K562 (cell line): ENCODE measurements around the gene CSTB. TPM values are rescaled to one million over a fixed set of nuclear protein-coding genes. Genes with fewer than 3 reads are reported as not detected.

Experiments used
- ATAC-seq: fragments of 200-7000 bp; cut with Tn5 transposase; 3 replicates; pipeline ENCODE4 v1.9.1; 2020; ENCODE audit warnings: moderate library complexity
- BruUV-seq: library from RNA; stranded (reverse); fragments of 400-500 nt; replicated peaks from 2 replicates; lab custom pipeline; 2021; lab: Mats Ljungman, UMichigan
- CTCF ChIA-PET: fragments of 300-600 bp; formaldehyde crosslinking; extraction: SDS; loops from one replicate; lab custom pipeline; 2021; ENCODE audit warnings: low intra/inter-chr PET ratio; lab: Yijun Ruan, JAX
- POLR2A ChIA-PET: fragments of 300-600, 350-650 bp; sonication (Branson Sonifier 250); formaldehyde crosslinking; extraction: SDS; loops from one replicate; lab custom pipeline; 2021; ENCODE audit warnings: antibody characterized with exemption, inconsistent platforms; lab: Yijun Ruan, JAX
- DNase-seq, 4 experiments: peaks; one replicate each; pipeline versions ENCODE4 v3.0.0 to v3.0.0-alpha.2; 2011 to 2018; ENCODE audit warnings: low spot score in 3 of 4, mixed read lengths in 3 of 4; ENCODE audit errors: extremely low read depth in 1 of 4
- FAIRE-seq: peaks from 2 replicates; lab custom pipeline; 2011; peaks lifted over from hg19 to GRCh38; lab: Jason Lieb, UNC
- H2AFZ ChIP-seq: 2 replicates; pipeline ENCODE4 v1.6.0; 2011; ENCODE audit warnings: low read depth, low read length, control low read depth, inconsistent platforms
- H3K27ac ChIP-seq: fragments of 200-600 bp; 3 replicates; pipeline ENCODE4 v1.8.0; 2011; ENCODE audit warnings: low read depth, mild to moderate bottlenecking, control low read depth, inconsistent platforms, low read length, moderate library complexity, mixed read lengths; ENCODE audit errors: extremely low read depth
- H3K27me3 ChIP-seq, 2 experiments: fragments of 300-600 bp in 1 of 2; 2 replicates in 1 of 2; 3 replicates in 1 of 2; pipeline versions ENCODE4 v1.6.0 to v1.8.0; 2011; ENCODE audit warnings: inconsistent platforms in 2 of 2, low read length in 2 of 2, mild to moderate bottlenecking in 1 of 2, mixed read lengths in 1 of 2, moderate library complexity in 1 of 2; ENCODE audit not compliant: control insufficient read depth in 2 of 2, insufficient read depth in 2 of 2
- H3K36me3 ChIP-seq: fragments of 300-600 bp; 3 replicates; pipeline ENCODE4 v1.8.0; 2011; ENCODE audit warnings: mild to moderate bottlenecking, low read length, inconsistent platforms; ENCODE audit not compliant: control insufficient read depth, insufficient read depth
- H3K4me1 ChIP-seq, 2 experiments: fragments of 200-600 bp in 1 of 2; replicated peaks in 1 of 2; 2 replicates in 1 of 2; 3 replicates in 1 of 2; pipeline versions ENCODE4 v1.5.1 to v1.8.0; 2011; ENCODE audit warnings: inconsistent platforms in 2 of 2, low read length in 2 of 2, mild to moderate bottlenecking in 1 of 2, mixed read lengths in 1 of 2, moderate library complexity in 1 of 2; ENCODE audit not compliant: control insufficient read depth in 2 of 2, insufficient read depth in 2 of 2
- H3K4me2 ChIP-seq: 2 replicates; pipeline ENCODE4 v1.6.1; 2011; ENCODE audit warnings: low read length, control low read depth, inconsistent platforms, mixed read lengths; ENCODE audit not compliant: insufficient read depth
- H3K4me3 ChIP-seq: fragments of 200-600 bp; sonication (generic), shearing (Covaris generic); 2 replicates; pipeline ENCODE4 v1.5.1; 2016; ENCODE audit warnings: control low read depth, inconsistent platforms
- H3K79me2 ChIP-seq: fragments of 200-600 bp; 3 replicates; pipeline ENCODE4 v1.8.0; 2011; ENCODE audit warnings: low read length, inconsistent platforms; ENCODE audit not compliant: control insufficient read depth, insufficient read depth
- H3K9ac ChIP-seq, 2 experiments: 2 replicates each; pipeline versions ENCODE4 v1.6.0 to v1.6.1; 2011; ENCODE audit warnings: low read depth in 2 of 2, low read length in 2 of 2, control low read depth in 1 of 2, inconsistent platforms in 1 of 2, mild to moderate bottlenecking in 1 of 2, mixed read lengths in 1 of 2; ENCODE audit not compliant: insufficient read depth in 1 of 2
- H3K9me1 ChIP-seq: one replicate; pipeline ENCODE4 v1.6.0; 2011; ENCODE audit warnings: inconsistent platforms, mild to moderate bottlenecking, low read length, moderate library complexity; ENCODE audit not compliant: control insufficient read depth, insufficient read depth
- H3K9me3 ChIP-seq: replicated peaks from 2 replicates; pipeline ENCODE4 v1.5.1; 2011; ENCODE audit warnings: low read depth, low read length, inconsistent platforms; ENCODE audit not compliant: control insufficient read depth, insufficient read depth
- H4K20me1 ChIP-seq: replicated peaks from 2 replicates; pipeline ENCODE4 v1.6.1; 2011; ENCODE audit warnings: low read length, inconsistent platforms, mixed read lengths; ENCODE audit not compliant: control insufficient read depth, insufficient read depth
- ETV6 ChIP-seq, 3 experiments: fragments of 150-350 bp in 1 of 3; sonication (generic) in 1 of 3; formaldehyde crosslinking in 1 of 3; IDR thresholded peaks; 2 replicates each; pipeline versions ENCODE4 v1.6.1 to v1.8.0; 2014 to 2022; ENCODE audit warnings: borderline replicate concordance in 2 of 3, low read depth in 2 of 3, antibody characterized with exemption in 1 of 3, low read length in 1 of 3, mild to moderate bottlenecking in 1 of 3, missing genetic modification reagents in 1 of 3
- MAFK ChIP-seq: IDR thresholded peaks from 2 replicates; pipeline ENCODE4 v1.6.1; 2011; ENCODE audit warnings: low read length, improper control_type of control experiment
- NUFIP1 ChIP-seq: fragments of 450-650 bp; IDR thresholded peaks from 2 replicates; pipeline ENCODE4 v1.6.1; 2018; ENCODE audit not compliant: partially characterized antibody
- SMARCC2 ChIP-seq: fragments of 450-650 bp; IDR thresholded peaks from 2 replicates; pipeline ENCODE4 v1.6.1; 2017; ENCODE audit warnings: antibody characterized with exemption, moderate library complexity, mild to moderate bottlenecking, low read depth
- SRSF7 ChIP-seq: fragments of 200-400 bp; formaldehyde crosslinking; optimal IDR thresholded peaks from 2 replicates; pipeline ENCODE3; 2017; ENCODE audit warnings: mild to moderate bottlenecking, low read depth, low read length
- SUPT5H ChIP-seq: fragments of 450-650 bp; IDR thresholded peaks from 2 replicates; pipeline ENCODE4 v1.6.1; 2016
- ZFP30 ChIP-seq: fragments of 250-450 bp; sonication (Bioruptor Pico); IDR thresholded peaks from 2 replicates; pipeline ENCODE4 v1.8.0; 2022; ENCODE audit warnings: moderate library complexity, mild to moderate bottlenecking, inconsistent platforms, borderline replicate concordance
- ZKSCAN1 ChIP-seq: fragments of 150-350 bp; IDR thresholded peaks from 2 replicates; pipeline ENCODE4 v1.6.1; 2016; ENCODE audit warnings: low read depth, low read length
- WGBS: fragments of 100-300 bp; shearing (Covaris generic); methylation state at CpG from one replicate; pipeline ENCODE4 v1.1.6; 2016; ENCODE audit warnings: low coverage, mixed read lengths; ENCODE audit not compliant: insufficient coverage; ENCODE audit errors: missing lambda C conversion rate; 5-methylcytosine and 5-hydroxymethylcytosine counted together
- in situ Hi-C: fragments of 300-500 bp; cut with MboI; formaldehyde crosslinking; loops from 4 replicates; pipeline ENCODE4 v1.15.0; 2018; ENCODE audit warnings: inconsistent platforms, mixed read lengths
- intact Hi-C: fragments of 100-400 bp; cut with micrococcal nuclease; formaldehyde crosslinking; loops from 2 replicates; pipeline ENCODE4 v1.14.2; 2022
- polyA plus RNA-seq, 8 experiments: library from polyadenylated mRNA; depleted of rRNA in 4 of 8; stranded (reverse) in 5 of 8; unstranded in 3 of 8; fragments of >200 nt; fragmentation: Nextera tagmentation in 2 of 8; fragmentation: Illumina TruSeq in 1 of 8; extraction: Ambion mirVana in 2 of 8; extraction: Trizol in 1 of 8; gene quantifications; 2 replicates each; pipeline versions ENCODE4 v1.2.1 to v1.2.3, GENCODE V29; 2011 to 2014; ENCODE audit warnings: inconsistent platforms in 1 of 8, missing spikeins in 1 of 8
- total RNA-seq, 7 experiments: library from RNA; depleted of rRNA in 6 of 7; stranded (reverse); fragments of >200 nt in 6 of 7; fragmentation: Illumina TruSeq in 2 of 7; extraction: Trizol in 2 of 7; gene quantifications; 2 replicates each; pipeline versions ENCODE4 v1.2.1 to v1.2.3, GENCODE V29; 2011 to 2021; ENCODE audit warnings: low replicate concordance in 1 of 7
- TF ChIP-seq, protein P1 (sequence below), 2 experiments: fragments of 450-650 bp in 1 of 2; sonication (generic) in 1 of 2; formaldehyde crosslinking; conservative IDR thresholded peaks; 2 replicates each; pipeline versions ENCODE4 v1.4.0 to v1.8.1; 2020 to 2022; ENCODE audit warnings: mild to moderate bottlenecking in 1 of 2, missing genetic modification reagents in 1 of 2
- TF ChIP-seq, protein P2 (sequence below): fragments of 450-650 bp; formaldehyde crosslinking; IDR thresholded peaks from 2 replicates; pipeline ENCODE4 v1.4.0; 2022; ENCODE audit warnings: missing genetic modification characterization

Gene CSTB
- total and polyA plus RNA-seq, 9 of the 15 experiments (the other 6 are each of a cell fraction or from before 2014, with no cell fraction given), result 12.4 to 65.0 (median 31.7) TPM

DNA sequence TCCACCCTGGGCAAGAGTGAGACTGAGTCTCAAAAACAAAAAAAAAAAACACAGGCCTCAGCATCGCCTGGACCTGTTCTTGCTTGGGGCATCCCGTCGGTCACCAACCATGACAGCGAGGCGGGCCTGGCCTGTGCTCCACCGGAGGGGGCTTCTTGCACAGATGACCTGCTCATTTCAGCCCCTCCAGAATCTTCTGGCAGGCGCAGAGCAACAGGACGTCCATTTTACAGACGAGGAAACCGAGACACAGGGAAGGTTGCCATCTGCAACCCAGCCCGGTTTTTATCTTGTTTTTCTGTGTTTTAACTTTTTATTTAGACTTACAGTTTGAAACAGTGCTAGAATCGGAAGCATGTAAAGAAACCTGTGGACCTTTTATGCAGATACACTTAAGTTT lies 918 bp downstream of the CSTB start:
- intact Hi-C loops, result no loop called here
- no peak for ATAC-seq
- Histone ChIP-seq H3K4me1 (peaks cover 23 to 69% of the 10 kb centered on the region in 2 experiments), H3K9me3 (no peaks in the 10 kb centered on the region), H3K4me3 (peak overlapping the region; percentile 88), H3K4me2 (peak overlapping the region; percentile 87), H3K9me1 (peaks cover 2% of the 10 kb centered on the region), H2AFZ (no peak overlapping the region), H3K9ac (peak overlapping the region; percentile 75 to 91), H3K27ac (no peak overlapping the region), H3K79me2 (peaks cover 18% of the 10 kb centered on the region), H4K20me1 (no peaks in the 10 kb centered on the region)
- no peak for DNase-seq
- CTCF ChIA-PET, result no interaction called here
- in situ Hi-C loops, result loop anchor here (25.0 kb wide), 1 partner anchor 362 kb away; the partner anchor contains the start of gene GATD3
- TF ChIP-seq MAFK (no peak), NUFIP1 (no peak)
- TF ChIP-seq, protein P1, sequence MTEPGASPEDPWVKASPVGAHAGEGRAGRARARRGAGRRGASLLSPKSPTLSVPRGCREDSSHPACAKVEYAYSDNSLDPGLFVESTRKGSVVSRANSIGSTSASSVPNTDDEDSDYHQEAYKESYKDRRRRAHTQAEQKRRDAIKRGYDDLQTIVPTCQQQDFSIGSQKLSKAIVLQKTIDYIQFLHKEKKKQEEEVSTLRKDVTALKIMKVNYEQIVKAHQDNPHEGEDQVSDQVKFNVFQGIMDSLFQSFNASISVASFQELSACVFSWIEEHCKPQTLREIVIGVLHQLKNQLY (CRISPR knock-in tag; conservative IDR thresholded peaks at IDR 0.05), result 0 out of 4 replicates have a peak, but pooled peaks of 1 of the 2 experiments have one; percentile 55
- TF ChIP-seq, all 486 proteins: peak for 1
- no TSS peak for BruUV-seq
- Histone ChIP-seq H3K36me3 (peaks cover 25% of the 10 kb centered on the region), H3K27me3 (no peaks in the 10 kb centered on the region)
- FAIRE-seq, result no peak
- POLR2A ChIA-PET, result no interaction called here
- 75% methylated on average over 12 of the region's 12 CpGs for WGBS

DNA sequence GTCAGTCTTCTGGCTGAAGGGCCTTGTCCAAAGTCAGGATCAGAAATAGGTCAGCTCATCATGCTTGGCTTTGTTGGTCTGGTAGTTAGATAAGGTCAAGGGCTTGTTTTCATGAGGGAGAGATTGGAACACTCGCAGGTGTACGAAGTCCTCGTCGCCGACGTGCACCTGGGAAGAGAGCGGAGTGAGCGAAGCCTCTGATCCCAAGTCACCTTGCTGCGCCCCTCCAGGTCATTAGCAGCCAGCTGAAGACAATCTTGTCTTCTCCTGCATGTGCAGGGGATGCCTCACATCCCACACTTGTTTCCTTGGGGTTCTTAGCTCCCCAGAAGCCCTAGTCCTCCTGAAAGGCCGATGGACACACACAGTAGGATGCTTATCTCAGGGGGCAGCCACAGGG lies 1.9 kb downstream of the CSTB start:
- CTCF ChIA-PET, result no interaction called here

More for the DNA sequence above, 1.9 kb downstream of the CSTB start:
- in situ Hi-C loops (no loop called here), intact Hi-C loops (no loop called here)
- H3K9ac ChIP-seq, result peak overlapping the region in 1 of 2 experiments; percentile 49; a peak in 1 of 4 replicates
- H3K36me3 ChIP-seq, result peaks cover 25% of the 10 kb centered on the region
- TF ChIP-seq ETV6 (IDR thresholded peaks at IDR 0.05; ENCODE audit: borderline replicate concordance in 1 of 2, low read depth in 2 of 2, low read length in 1 of 2), result no peak
- no peak for TF ChIP-seq ETV6 (CRISPR knock-in tag; IDR thresholded peaks at IDR 0.05; ENCODE audit: borderline replicate concordance)
- TF ChIP-seq SMARCC2, result no peak
- TF ChIP-seq SRSF7, result no peak
- peak; percentile 60; the same call in 1 of the 2 replicates for TF ChIP-seq ZKSCAN1
- TF ChIP-seq, protein P2, sequence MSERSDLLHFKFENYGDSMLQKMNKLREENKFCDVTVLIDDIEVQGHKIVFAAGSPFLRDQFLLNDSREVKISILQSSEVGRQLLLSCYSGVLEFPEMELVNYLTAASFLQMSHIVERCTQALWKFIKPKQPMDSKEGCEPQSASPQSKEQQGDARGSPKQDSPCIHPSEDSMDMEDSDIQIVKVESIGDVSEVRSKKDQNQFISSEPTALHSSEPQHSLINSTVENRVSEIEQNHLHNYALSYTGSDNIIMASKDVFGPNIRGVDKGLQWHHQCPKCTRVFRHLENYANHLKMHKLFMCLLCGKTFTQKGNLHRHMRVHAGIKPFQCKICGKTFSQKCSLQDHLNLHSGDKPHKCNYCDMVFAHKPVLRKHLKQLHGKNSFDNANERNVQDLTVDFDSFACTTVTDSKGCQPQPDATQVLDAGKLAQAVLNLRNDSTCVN (CRISPR knock-in tag), result no peak
- TF ChIP-seq SUPT5H, result no peak
- TF ChIP-seq ZFP30, result no peak
- ATAC-seq (no peak), FAIRE-seq (no peak), DNase-seq (no peak)
- H2AFZ ChIP-seq, result no peak overlapping the region
- no peaks in the 10 kb centered on the region for H4K20me1 ChIP-seq
- no peaks in the 10 kb centered on the region for H3K27me3 ChIP-seq
- peaks cover 18% of the 10 kb centered on the region for H3K79me2 ChIP-seq
- 91% methylated on average over 10 of the region's 10 CpGs for WGBS
- H3K9me3 ChIP-seq, result no peaks in the 10 kb centered on the region
- H3K4me3 ChIP-seq, result no peak overlapping the region
- H3K4me1 ChIP-seq, result peaks cover 24 to 72% of the 10 kb centered on the region in 2 experiments
- H3K9me1 ChIP-seq, result peaks cover 2% of the 10 kb centered on the region
- H3K4me2 ChIP-seq, result no peak overlapping the region
- no peak overlapping the region for H3K27ac ChIP-seq
- BruUV-seq, result TSS peak; percentile 71
- POLR2A ChIA-PET, result interaction anchor here (1.6 to 2.1 kb wide), 2 partner anchors 16 to 46 kb away, joined by 6 to 8 read pairs; no protein-coding TSS in a partner anchor
